ENCODE results near the gene RCAN1. TPM values are rescaled to one million over a fixed set of nuclear protein-coding genes. Genes with fewer than 3 reads are reported as not detected.
"Not testable (repeated sequence)": the region's sequence is repeated elsewhere in the genome, so short reads cannot be mapped to it uniquely, and the experiment has no call there.

RCAN1 gene
- total RNA-seq, 1 experiment from 2014 or later = 5.4 TPM

- no peaks in the 10 kb centered on the region for H3K36me3 ChIP-seq (ENCODE audit: insufficient read depth, low read length, poor library complexity, severe bottlenecking)
- POLR2A ChIA-PET (ENCODE audit: low non-redundant PET) = no interaction called here
- H3K9me3 ChIP-seq (ENCODE audit: low read depth, low read length, poor library complexity, severe bottlenecking) = peaks cover 4% of the 10 kb centered on the region
- no peaks in the 10 kb centered on the region for H3K27me3 ChIP-seq (replicated peaks; ENCODE audit: insufficient read depth, low read depth, low read length, poor library complexity)
- no TSS peak for BruUV-seq (replicated peaks)
- peaks cover 9% of the 10 kb centered on the region for H3K4me1 ChIP-seq (ENCODE audit: insufficient read depth, low read length, poor library complexity, severe bottlenecking)
- no peak overlapping the region for H3K27ac ChIP-seq (ENCODE audit: low read depth, low read length, poor library complexity, severe bottlenecking)
- TF ChIP-seq EZH2 (IDR thresholded peaks at IDR 0.05; ENCODE audit: borderline replicate concordance, low read depth, low read length, poor library complexity, severe bottlenecking) = no peak
- no peak for TF ChIP-seq CTCF (conservative IDR thresholded peaks at IDR 0.05; ENCODE audit: low read depth, low read length)
- H3K4me3 ChIP-seq (ENCODE audit: low read depth, low read length, poor library complexity, severe bottlenecking) = no peak overlapping the region
- intact Hi-C loops (cut with micrococcal nuclease; ENCODE audit: unreplicated experiment) = no loop called here
- CTCF ChIA-PET = no interaction called here
- DNase-seq (ENCODE audit: low spot score) = no peak
These were observed 57.7 kb downstream of the RCAN1 start for GRCh38 chr21:34557261-34557660.

- H3K27ac ChIP-seq (ENCODE audit: low read depth, low read length, poor library complexity, severe bottlenecking); DNase-seq (ENCODE audit: low spot score); H3K27me3 ChIP-seq (replicated peaks; ENCODE audit: insufficient read depth, low read depth, low read length, poor library complexity); H3K36me3 ChIP-seq (ENCODE audit: insufficient read depth, low read length, poor library complexity, severe bottlenecking); POLR2A ChIA-PET (ENCODE audit: low non-redundant PET); H3K4me1 ChIP-seq (ENCODE audit: insufficient read depth, low read length, poor library complexity, severe bottlenecking); intact Hi-C loops (cut with micrococcal nuclease; ENCODE audit: unreplicated experiment); CTCF ChIA-PET; H3K9me3 ChIP-seq (ENCODE audit: low read depth, low read length, poor library complexity, severe bottlenecking); BruUV-seq (replicated peaks); H3K4me3 ChIP-seq (ENCODE audit: low read depth, low read length, poor library complexity, severe bottlenecking): not testable (repeated sequence)
These were observed 60.2 kb downstream of the RCAN1 start for GRCh38 chr21:34554670-34555069.

GRCh38 chr21:34554227-34554626, 60.7 kb downstream of the RCAN1 start:
- Histone ChIP-seq H3K36me3 (ENCODE audit: insufficient read depth, low read length, poor library complexity, severe bottlenecking) (no peaks in the 10 kb centered on the region), H3K9me3 (ENCODE audit: low read depth, low read length, poor library complexity, severe bottlenecking) (peaks cover 4% of the 10 kb centered on the region), H3K27ac (ENCODE audit: low read depth, low read length, poor library complexity, severe bottlenecking) (no peak overlapping the region), H3K4me1 (ENCODE audit: insufficient read depth, low read length, poor library complexity, severe bottlenecking) (peaks cover 9% of the 10 kb centered on the region), H3K27me3 (replicated peaks; ENCODE audit: insufficient read depth, low read depth, low read length, poor library complexity) (no peaks in the 10 kb centered on the region), H3K4me3 (ENCODE audit: low read depth, low read length, poor library complexity, severe bottlenecking) (no peak overlapping the region)
- ChIA-PET CTCF (no interaction called here), POLR2A (ENCODE audit: low non-redundant PET) (no interaction called here)
- BruUV-seq (replicated peaks) = no TSS peak
- no peak for DNase-seq (ENCODE audit: low spot score)
- intact Hi-C loops (cut with micrococcal nuclease; ENCODE audit: unreplicated experiment) = no loop called here
- TF ChIP-seq CTCF (conservative IDR thresholded peaks at IDR 0.05; ENCODE audit: low read depth, low read length) = no peak
- TF ChIP-seq EZH2 (IDR thresholded peaks at IDR 0.05; ENCODE audit: borderline replicate concordance, low read depth, low read length, poor library complexity, severe bottlenecking) = no peak

GRCh38 chr21:34553151-34553952, 61.6 kb downstream of the RCAN1 start:
- CTCF ChIA-PET = interaction anchor here (0.9 kb wide), 1 partner anchor 9 kb away, joined by 3 read pairs; no protein-coding TSS in a partner anchor
- H3K27ac ChIP-seq (ENCODE audit: low read depth, low read length, poor library complexity, severe bottlenecking) = no peak overlapping the region

More at GRCh38 chr21:34553151-34553952, 61.6 kb downstream of the RCAN1 start:
- peak; percentile 37 for DNase-seq (ENCODE audit: low spot score)
- TF ChIP-seq CTCF (conservative IDR thresholded peaks at IDR 0.05; ENCODE audit: low read depth, low read length) = no peak
- TF ChIP-seq EZH2 (IDR thresholded peaks at IDR 0.05; ENCODE audit: borderline replicate concordance, low read depth, low read length, poor library complexity, severe bottlenecking) = no peak
- Histone ChIP-seq H3K36me3 (ENCODE audit: insufficient read depth, low read length, poor library complexity, severe bottlenecking) (no peaks in the 10 kb centered on the region), H3K4me1 (ENCODE audit: insufficient read depth, low read length, poor library complexity, severe bottlenecking) (peaks cover 9% of the 10 kb centered on the region), H3K9me3 (ENCODE audit: low read depth, low read length, poor library complexity, severe bottlenecking) (peaks cover 4% of the 10 kb centered on the region), H3K4me3 (ENCODE audit: low read depth, low read length, poor library complexity, severe bottlenecking) (no peak overlapping the region), H3K27me3 (replicated peaks; ENCODE audit: insufficient read depth, low read depth, low read length, poor library complexity) (no peaks in the 10 kb centered on the region)
- intact Hi-C loops (cut with micrococcal nuclease; ENCODE audit: unreplicated experiment) = no loop called here
- no TSS peak for BruUV-seq (replicated peaks)
- POLR2A ChIA-PET (ENCODE audit: low non-redundant PET) = no interaction called here
